GM19324 (cell line): ENCODE measurements around the gene TPO.
"Not testable (repeated sequence)": the region's sequence is repeated elsewhere in the genome, so short reads cannot be mapped to it uniquely, and the experiment has no call there.

Source experiments
- ATAC-seq: cut with Tn5 transposase; IDR thresholded peaks from one replicate; pipeline ENCODE4 v1.9.1; 2021; ENCODE audit warnings: mild to moderate bottlenecking, moderate library complexity; ENCODE audit not compliant: unreplicated experiment, low FRiP score

TPO gene

DNA sequence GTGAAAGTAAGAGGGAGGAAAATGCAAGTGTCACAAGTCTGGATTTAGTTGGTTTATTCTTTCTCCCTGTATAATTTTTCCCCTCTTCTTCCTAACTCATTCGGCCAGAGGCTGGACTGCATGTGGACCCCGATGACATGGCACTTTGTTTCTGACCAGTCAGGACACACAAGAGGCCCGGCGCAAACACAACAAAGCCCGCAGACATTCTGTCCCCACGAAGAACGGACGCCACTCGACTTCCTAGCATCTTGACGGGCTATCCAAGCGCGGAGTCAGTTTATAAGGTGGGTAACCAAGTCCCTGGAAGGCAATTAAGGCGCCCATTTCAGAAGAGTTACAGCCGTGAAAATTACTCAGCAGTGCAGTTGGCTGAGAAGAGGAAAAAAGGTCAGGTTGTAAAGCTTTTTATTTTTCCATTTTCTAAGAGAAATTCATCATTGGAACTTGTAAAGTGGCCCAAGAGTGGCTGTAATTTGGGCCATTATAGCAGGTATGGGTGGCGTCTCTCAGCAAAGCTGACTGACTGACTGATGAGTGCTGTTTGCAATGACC lies at the start of gene TPO:
TSS of gene TPO (plus strand) at position 308 of the 555 bp plus-strand sequence. CDS start 946 bp downstream, outside the sequence.
- no peak for ATAC-seq

GRCh38 chr2:1366546-1367134 lies 46.6 kb upstream of the TPO start:
- ATAC-seq = no peak

- no peak for ATAC-seq
These were observed 45.7 kb upstream of the TPO start for GRCh38 chr2:1367601-1368000.

GRCh38 chr2:1369905-1370304 lies 43.4 kb upstream of the TPO start:
- no peak for ATAC-seq

- ATAC-seq = no peak
These were observed 42.8 kb upstream of the TPO start for GRCh38 chr2:1370461-1370860.

DNA sequence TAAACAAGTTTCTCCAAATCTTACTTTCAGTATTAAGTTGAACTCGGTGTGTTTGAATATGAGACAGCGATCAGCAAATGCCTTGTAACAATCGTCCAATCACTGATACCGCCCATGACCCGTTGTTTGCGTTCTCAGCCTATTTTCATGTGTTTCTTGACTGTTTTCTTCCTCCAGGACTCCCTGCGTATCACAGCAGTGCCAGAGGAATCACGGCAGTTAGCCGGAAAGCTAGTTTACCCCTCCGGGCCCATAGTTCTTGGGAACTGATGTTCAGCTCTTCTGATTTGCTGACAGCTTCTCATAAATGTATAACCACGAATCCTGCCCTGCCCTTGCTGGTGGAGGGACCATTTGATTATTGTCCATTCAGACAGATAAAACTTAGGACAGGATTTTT lies 42.2 kb upstream of the TPO start:
- ATAC-seq = no peak

DNA sequence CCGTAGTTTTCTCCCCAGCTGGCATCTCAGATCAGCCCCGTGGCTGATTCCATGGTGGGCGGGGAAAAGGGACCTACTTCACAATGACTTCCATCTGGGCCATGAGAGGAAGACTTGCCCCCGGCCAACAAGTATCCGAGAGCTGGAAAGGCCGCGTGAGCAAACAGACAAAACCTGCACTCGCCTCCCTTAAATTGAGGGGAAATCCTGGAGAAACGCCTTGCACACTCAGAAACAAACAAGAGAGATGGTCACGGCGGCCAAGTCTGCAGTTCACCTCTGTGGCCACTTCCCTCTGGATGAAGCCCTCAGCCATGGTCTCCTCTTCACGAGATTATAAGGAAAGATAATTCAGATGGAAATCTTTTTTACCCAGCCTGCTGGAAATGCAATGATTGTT lies 39.4 kb upstream of the TPO start:
- no peak for ATAC-seq

GRCh38 chr2:1374287-1374686 lies 39.0 kb upstream of the TPO start:
- ATAC-seq = no peak

- ATAC-seq = no peak
These were observed 37.5 kb upstream of the TPO start for GRCh38 chr2:1375794-1376193.

GRCh38 chr2:1377473-1377872 lies 35.8 kb upstream of the TPO start:
- no peak for ATAC-seq

DNA sequence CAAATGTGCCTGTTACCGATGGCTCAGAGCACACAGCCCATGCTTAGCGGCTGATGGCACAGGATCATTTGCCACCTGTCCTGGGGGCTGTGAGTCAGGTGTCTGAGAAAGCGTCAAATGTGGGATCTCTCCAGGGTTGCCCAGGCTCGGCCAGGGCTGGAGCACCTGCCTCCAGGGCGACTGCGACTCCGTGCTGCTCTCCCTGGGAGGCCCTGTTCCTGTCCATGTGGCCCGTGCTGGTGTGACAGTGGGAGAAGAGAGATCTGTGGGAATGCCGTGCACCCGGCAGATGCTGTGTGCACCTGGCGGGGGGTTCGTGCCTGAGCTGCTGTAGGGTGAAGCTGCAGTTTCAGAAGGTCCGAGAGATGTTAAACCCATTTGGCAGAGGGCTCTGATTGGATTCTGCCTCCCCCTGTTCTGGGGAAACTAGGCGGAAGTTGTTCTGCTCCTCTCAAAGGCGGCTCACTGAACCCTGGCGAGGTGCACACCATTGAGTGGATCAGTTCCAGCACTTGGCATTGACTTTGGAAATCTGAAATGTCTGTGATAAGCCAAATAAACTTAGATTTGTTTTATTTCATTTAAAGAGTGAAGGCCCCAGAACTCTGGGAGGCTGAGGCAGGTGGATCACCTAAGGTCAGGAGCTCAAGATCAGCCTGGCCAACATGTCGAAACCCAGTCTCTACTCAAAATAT lies 34.7 kb upstream of the TPO start:
- no peak for ATAC-seq

DNA sequence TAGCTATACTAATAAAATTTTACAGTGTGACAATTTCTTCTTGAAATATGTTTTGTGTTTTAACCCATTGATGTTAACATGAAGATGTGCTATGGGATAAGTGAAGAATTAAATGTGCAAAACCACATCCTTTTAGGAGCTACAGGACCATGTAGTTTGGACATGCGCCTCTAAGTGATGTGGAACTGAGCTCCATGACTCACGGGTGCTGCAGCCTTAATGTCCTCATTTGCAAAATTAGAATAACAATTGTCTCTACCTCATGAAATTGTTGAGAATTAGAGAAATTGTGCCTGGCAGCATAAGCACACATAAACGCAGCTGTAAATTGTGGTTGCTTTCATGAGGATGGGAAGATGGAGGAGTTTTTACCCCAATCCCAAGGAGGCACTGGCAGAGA lies 31.6 kb upstream of the TPO start:
- ATAC-seq = no peak

DNA sequence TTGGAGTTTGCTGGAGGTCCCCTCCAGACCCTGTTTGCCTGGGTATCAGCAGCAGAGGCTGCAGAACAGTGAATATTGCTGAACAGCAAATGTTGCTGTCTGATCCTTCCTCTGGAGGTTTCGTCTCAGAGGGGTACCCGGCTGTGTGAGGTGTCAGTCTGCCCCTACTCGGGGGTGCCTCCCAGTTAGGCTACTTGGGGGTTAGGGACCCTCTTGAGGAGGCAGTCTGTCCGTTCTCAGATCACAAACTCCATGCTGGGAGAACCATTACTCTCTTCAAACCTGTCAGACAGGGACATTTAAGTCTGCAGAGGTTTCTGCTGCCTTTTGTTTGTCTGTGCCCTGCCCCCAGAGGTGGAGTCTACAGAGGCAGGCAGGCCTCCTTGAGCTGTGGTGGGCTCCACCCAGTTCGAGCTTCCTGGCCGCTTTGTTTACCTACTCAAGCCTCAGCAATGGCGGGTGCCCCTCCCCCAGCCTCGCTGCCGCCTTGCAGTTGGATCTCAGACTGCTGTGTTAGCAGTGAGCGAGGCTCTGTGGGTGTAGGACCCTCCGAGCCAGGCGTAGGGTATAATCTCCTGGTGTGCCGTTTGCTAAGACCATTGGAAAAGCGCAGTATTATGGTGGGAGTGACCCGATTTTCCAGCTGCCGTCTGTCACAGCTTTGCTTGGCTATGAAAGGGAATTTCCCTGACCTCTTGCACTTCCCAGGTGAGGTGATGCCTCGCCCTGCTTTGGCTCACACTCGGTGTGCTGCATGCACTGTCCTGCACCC lies 25.1 kb upstream of the TPO start:
- not testable (repeated sequence) for ATAC-seq

DNA sequence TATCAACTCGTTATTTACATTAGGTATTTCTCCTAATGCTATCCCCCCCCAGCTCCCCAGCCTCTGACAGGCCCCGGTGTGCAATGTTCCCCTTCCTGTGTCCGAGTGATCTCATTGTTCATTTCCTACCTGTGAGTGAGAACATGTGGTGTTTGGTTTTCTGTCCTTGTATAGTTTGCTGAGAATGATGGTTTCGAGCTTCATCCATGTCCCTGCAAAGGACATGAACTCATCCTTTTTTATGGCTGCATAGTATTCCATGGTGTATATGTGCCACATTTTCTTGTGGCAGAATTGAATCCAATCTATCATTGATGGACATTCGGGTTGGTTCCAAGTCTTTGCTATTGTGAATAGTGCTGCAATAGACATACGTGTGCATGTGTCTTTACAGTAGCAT lies 23.1 kb upstream of the TPO start:
- ATAC-seq = not testable (repeated sequence)

DNA sequence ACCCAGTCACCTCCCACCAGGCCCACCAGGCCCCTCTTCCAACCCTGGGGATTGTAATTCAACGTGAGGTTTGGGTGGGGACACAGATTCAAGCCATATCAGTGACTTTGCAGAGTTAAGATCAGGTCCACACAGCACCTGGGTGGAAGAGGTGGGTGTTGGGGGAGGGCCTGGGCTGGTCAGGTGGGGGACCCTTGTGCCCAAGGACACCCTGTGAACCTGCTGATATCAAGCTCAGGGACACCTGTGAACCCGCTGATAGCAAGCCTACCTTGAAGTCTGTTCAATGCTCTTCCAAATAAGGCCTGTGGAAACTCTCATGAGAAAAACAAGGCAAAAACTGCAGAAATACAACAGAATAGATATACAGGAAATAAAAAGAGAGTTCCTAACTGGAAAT lies 19.9 kb upstream of the TPO start:
- ATAC-seq = no peak

DNA sequence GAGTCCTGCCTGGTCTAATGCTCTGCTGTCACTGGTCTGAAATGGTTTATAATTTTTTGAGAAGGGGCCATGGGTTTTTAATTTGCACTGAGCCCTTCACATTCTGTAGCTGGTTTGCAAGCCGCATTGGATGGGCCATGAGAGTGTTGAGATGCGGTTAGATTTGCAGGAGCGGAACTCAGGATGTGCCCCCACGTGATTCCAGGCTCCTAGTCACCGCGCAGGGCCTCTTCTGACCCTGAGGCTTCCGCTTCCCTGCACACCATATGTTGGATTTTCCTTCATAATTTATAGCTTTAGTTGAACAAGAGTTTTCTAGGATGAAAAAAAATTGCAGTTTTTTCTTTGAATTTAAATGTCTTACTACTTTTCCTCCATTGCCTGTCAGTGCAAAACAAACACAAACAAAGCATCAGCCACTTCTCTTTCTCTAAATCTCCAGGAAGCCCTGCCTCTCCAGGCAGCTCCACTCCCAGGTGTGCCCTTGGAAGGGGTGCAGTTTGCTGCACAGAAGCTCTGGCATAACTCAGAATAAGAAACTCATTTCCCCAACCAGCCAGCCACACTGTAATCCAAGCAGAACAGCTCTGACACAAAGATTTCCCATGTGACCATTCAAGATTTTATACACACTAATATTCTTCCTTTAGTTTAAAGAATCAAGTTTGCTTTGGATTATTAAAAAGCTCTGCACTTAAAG lies 18.4 kb upstream of the TPO start:
- ATAC-seq = no peak

DNA sequence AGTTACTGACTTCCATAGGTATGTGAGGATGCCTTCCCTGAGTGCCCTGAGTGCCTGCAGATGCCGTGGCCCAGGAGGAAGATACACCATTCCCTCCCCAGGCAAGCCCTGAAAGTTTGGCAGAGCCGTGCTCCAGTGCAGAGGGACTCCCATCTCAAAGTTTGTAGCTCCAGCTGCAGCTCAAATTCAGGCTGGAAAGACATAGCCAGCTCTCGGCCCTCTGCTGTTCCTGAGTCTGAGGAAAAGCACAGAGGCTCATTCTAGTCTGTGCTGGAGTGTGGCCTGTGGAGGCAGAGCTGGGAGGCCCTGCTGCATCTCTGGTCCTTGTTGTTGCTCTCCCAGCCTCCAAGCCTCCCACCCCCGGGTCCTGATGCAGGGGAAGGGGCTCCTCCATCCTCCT lies 15.9 kb upstream of the TPO start:
- ATAC-seq = no peak

DNA sequence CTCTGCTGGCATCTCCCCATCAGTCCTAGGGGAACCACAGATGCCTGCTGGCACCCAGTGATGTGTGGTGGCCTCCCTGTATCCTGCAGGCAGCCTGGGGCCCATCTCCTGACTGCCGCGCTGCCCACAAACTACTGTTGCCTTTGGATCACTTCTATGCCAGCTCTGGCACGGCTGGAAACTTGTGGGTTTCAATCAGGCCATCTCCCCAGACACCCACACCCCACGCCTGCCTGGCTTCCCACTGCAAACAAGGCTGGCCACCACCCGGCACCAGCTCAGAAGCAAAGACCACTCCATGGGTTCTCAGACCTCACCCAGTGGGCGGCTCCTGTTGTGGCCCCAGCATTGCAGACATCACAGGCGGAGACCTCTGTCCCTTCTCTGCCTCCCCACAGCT lies 15.1 kb upstream of the TPO start:
- ATAC-seq = no peak

GRCh38 chr2:1400943-1401735 lies 12.1 kb upstream of the TPO start:
- no peak for ATAC-seq

DNA sequence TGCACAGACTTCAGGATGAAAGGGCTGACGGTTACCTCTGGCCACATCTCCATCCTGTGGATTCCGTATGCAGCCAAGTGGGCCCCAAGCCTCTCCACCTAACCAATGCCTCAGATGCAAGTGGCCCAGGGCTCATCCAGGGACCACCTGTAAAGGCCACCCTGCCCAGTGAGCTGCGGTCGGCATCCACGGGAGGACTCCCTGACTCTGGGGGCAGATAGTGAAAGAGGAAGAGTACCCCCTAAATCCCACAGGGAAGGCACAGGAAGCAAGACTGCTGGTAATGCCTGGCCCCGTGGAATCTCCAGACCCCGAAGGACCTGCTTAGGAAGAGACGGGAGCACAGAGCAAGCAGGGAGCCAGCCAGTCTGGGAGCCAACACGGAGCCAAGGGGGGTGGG lies 11.2 kb upstream of the TPO start:
- no peak for ATAC-seq
